Measurements from ENCODE around the gene FAM241A. TPM values are rescaled to one million over a fixed set of nuclear protein-coding genes. Genes with fewer than 3 reads are reported as not detected.

The FAM241A gene
- total and polyA plus RNA-seq, 9 of the 15 experiments (the other 6 are each of a cell fraction or from before 2014, with no cell fraction given) = 2.3 to 8.5 (median 5.3) TPM

- TF ChIP-seq THAP7 (CRISPR knock-in tag; IDR thresholded peaks at IDR 0.05) (0 out of 2 replicates have a peak, but pooled peaks have one; percentile 58), CHD1 (IDR thresholded peaks at IDR 0.05; ENCODE audit: low read length) (no peak), MTA3 (IDR thresholded peaks at IDR 0.05; ENCODE audit: borderline replicate concordance) (no peak), HDAC3 (IDR thresholded peaks at IDR 0.05; ENCODE audit: borderline replicate concordance, partially characterized antibody) (no peak), SMAD2 (IDR thresholded peaks at IDR 0.05; ENCODE audit: low read depth, low read length) (no peak), CBFB (CRISPR knock-in tag; IDR thresholded peaks at IDR 0.05) (no peak), ZNF395 (CRISPR knock-in tag; IDR thresholded peaks at IDR 0.05) (peak; percentile 31; the same call in 1 of the 2 replicates), U2AF1 (optimal IDR thresholded peaks at IDR 0.05; ENCODE audit: low read depth, low read length) (peak; percentile 75), E2F5 (CRISPR knock-in tag; IDR thresholded peaks at IDR 0.05) (peak; percentile 88; the same call in 1 of the 2 replicates), HMGXB4 (CRISPR knock-in tag; IDR thresholded peaks at IDR 0.05) (no peak; the same call in 1 of the 2 replicates), ZNF76 (CRISPR knock-in tag; IDR thresholded peaks at IDR 0.05; ENCODE audit: borderline replicate concordance) (no peak), FOXP1 (CRISPR knock-in tag; IDR thresholded peaks at IDR 0.05) (peak; percentile 57; the same call in 1 of the 2 replicates), BCOR (IDR thresholded peaks at IDR 0.05) (0 out of 2 replicates have a peak, but pooled peaks have one; percentile 58), PRDM10 (IDR thresholded peaks at IDR 0.05; ENCODE audit: partially characterized antibody) (peak; percentile 43), ZNF311 (CRISPR knock-in tag; IDR thresholded peaks at IDR 0.05) (no peak), DACH1 (IDR thresholded peaks at IDR 0.05; ENCODE audit: partially characterized antibody) (peak; percentile 3), ZEB2 (IDR thresholded peaks at IDR 0.05) (0 out of 2 replicates have a peak, but pooled peaks have one; percentile 63), MXI1 (IDR thresholded peaks at IDR 0.05; ENCODE audit: low read depth, low read length) (peak; percentile 24; the same call in 1 of the 2 replicates), POLR2A (conservative IDR thresholded peaks at IDR 0.05) (peak; percentile 90)
Observed at GRCh38 chr4:112231779-112232713, 86.8 kb downstream of the FAM241A start, which contains the start of gene AP1AR (continued).

All from K562 (cell line).